Left lung (tissue), 10 donors: ENCODE results near the gene RGS7. TPM values are rescaled to one million over a fixed set of nuclear protein-coding genes. Genes with fewer than 3 reads are reported as not detected.
A peak's percentile ranks its signal among the peaks of the same experiment; 100 is the strongest.
"Not testable (repeated sequence)": the region's sequence is repeated elsewhere in the genome, so short reads cannot be mapped to it uniquely, and the experiment has no call there.

Experiments used
- ATAC-seq: fragments of 200-7000 bp; cut with Tn5 transposase; one replicate; pipeline ENCODE4 v1.9.1; 2020; ENCODE audit warnings: moderate library complexity
- DNase-seq, 4 donors: peaks; one replicate each; pipeline ENCODE4 v3.0.0-alpha.2; 2013 to 2020
- H3K27ac ChIP-seq, 2 donors: fragments of 200-600 bp; sonication (generic) in 1 of 2; one replicate each; pipeline versions ENCODE4 v1.5.0 to v1.8.0; 2020 to 2021
- H3K27me3 ChIP-seq, 2 donors: fragments of 200-600 bp; sonication (generic) in 1 of 2; one replicate each; pipeline versions ENCODE4 v1.5.0 to v1.8.0; 2020 to 2021
- H3K36me3 ChIP-seq, 2 donors: fragments of 200-600 bp; sonication (generic) in 1 of 2; one replicate each; pipeline versions ENCODE4 v1.5.0 to v1.8.0; 2020 to 2021
- H3K4me1 ChIP-seq, 2 donors: fragments of 200-600 bp; one replicate each; pipeline ENCODE4 v1.8.0; 2021
- H3K4me3 ChIP-seq, 2 donors: fragments of 200-600 bp; sonication (generic) in 1 of 2; one replicate each; pipeline versions ENCODE4 v1.5.0 to v1.8.0; 2020 to 2021; ENCODE audit warnings: mild to moderate bottlenecking in 1 of 2
- H3K9me3 ChIP-seq, 2 donors: fragments of 200-600 bp; sonication (generic) in 1 of 2; one replicate each; pipeline versions ENCODE4 v1.5.0 to v1.8.0; 2020 to 2021
- intact Hi-C, 2 donors: fragments of 100-400 bp; cut with DNase I; formaldehyde crosslinking; loops; one replicate each; pipeline versions ENCODE4 v1.11.2 to v1.14.2; 2022
- polyA plus RNA-seq, 6 donors: library from polyadenylated mRNA; unstranded; fragments of 120-200 nt; gene quantifications; one replicate each; pipeline ENCODE4 v1.2.1, GENCODE V29; 2013; ENCODE audit not compliant: insufficient read length in 6 of 6
- total RNA-seq, 2 donors: library from RNA; stranded (reverse); fragmentation: NEBNext Ultra II Directional; extraction: Animal tissue kit (Norgen Biotek cat#: 25700); gene quantifications; one replicate each; pipeline ENCODE4 v1.2.1, GENCODE V29; 2021
- TF ChIP-seq, protein P1 (sequence below), 2 donors: fragments of 200-600 bp; sonication (generic) in 1 of 2; IDR thresholded peaks; one replicate each; pipeline versions ENCODE4 v1.5.0 to v1.8.0; 2021; ENCODE audit warnings: antibody characterized with exemption in 2 of 2
- donor health status: DM: no; HTN: yes; CAD: no.
- donor health status: DM: no; HTN: no; CAD: no.

Gene RGS7
- total and polyA plus RNA-seq, 8 donors, result 0.11 to 0.43 (median 0.30) TPM; not detected in 2

DNA sequence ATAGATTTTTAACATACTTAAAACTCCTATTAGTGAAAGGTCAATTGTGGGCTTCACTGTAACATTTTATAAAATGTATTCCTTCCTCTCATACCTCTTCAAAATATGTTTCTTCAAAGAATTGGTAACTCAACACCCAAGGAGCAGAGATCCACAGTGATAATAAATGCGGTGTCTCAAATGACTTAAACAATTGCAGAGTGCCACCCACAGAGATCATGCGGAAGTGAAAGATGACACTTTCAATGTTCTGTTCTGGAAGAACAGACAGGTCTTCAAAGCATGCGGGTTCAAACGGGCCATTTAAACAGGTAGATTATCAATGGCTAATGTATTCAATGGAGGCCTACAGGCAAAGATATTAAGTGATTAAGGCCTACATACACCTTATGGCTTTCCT lies 588.0 kb downstream of the RGS7 start:
- Histone ChIP-seq H3K4me3 (no peak overlapping the region), H3K27me3 (peaks cover 3 to 38% of the 10 kb centered on the region in 2 donors), H3K9me3 (no peaks in the 10 kb centered on the region), H3K27ac (no peak overlapping the region), H3K4me1 (no peaks in the 10 kb centered on the region), H3K36me3 (no peaks in the 10 kb centered on the region)
- ATAC-seq, result no peak
- DNase-seq, result no peak
- TF ChIP-seq, protein P1, sequence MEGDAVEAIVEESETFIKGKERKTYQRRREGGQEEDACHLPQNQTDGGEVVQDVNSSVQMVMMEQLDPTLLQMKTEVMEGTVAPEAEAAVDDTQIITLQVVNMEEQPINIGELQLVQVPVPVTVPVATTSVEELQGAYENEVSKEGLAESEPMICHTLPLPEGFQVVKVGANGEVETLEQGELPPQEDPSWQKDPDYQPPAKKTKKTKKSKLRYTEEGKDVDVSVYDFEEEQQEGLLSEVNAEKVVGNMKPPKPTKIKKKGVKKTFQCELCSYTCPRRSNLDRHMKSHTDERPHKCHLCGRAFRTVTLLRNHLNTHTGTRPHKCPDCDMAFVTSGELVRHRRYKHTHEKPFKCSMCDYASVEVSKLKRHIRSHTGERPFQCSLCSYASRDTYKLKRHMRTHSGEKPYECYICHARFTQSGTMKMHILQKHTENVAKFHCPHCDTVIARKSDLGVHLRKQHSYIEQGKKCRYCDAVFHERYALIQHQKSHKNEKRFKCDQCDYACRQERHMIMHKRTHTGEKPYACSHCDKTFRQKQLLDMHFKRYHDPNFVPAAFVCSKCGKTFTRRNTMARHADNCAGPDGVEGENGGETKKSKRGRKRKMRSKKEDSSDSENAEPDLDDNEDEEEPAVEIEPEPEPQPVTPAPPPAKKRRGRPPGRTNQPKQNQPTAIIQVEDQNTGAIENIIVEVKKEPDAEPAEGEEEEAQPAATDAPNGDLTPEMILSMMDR (IDR thresholded peaks at IDR 0.05), result no peak
- intact Hi-C loops, result no loop called here

DNA sequence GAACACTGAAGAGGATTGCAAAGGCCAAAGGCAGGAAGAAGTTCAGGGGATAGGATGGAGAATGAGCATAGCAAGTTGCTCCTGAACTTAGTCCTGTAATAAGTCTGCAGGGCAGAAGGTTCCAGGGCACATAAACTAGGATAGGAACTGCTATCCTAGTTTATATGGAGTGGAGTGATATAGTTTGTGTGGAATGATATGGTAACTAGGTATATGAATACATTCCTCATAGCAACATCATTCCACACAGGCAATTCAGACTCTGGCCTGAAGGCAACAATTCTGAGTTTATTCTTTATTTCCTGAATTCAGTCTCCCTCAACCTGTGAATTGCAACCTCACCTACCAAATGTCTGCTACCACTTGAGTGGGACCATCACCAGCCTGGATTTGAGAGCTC lies 590.2 kb downstream of the RGS7 start:
- ATAC-seq (no peak), DNase-seq (no peak)
- intact Hi-C loops, result no loop called here
- H3K36me3 ChIP-seq, result no peaks in the 10 kb centered on the region
- no peaks in the 10 kb centered on the region for H3K4me1 ChIP-seq
- H3K27ac ChIP-seq, result no peak overlapping the region
- TF ChIP-seq, protein P1 (IDR thresholded peaks at IDR 0.05), result no peak
- no peak overlapping the region for H3K4me3 ChIP-seq
- H3K9me3 ChIP-seq, result no peaks in the 10 kb centered on the region
- peaks cover 0 to 19% of the 10 kb centered on the region in 2 donors for H3K27me3 ChIP-seq

DNA sequence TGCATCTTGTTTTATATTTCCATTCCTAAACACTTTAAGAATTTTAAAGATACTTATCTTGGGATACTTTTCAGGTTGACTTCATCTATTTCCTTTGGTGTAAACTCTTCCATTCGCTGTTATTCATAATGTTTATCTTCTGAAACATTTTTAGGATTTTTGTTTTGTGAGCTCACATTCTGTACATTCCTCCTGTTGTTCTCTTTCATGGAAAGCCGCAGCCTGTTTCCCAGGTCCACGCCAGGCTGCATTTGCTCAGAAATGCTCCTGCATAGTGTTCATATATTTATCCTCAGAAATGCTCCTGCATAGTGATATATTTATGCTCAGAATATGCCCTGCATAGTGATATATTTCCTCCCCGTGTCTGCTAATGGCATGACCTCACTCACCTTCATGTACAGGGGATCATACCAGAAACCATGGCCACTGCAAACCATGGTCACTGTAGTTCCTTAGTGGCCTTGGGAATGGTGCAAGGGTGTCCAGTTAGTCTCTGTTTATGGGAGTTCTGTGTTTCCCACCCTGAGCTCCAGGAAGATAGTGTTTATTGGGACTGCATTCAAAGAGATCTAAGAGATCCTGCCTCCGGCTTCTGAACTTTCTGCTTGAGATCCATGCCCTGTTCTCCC lies 591.2 kb downstream of the RGS7 start:
- no peak for DNase-seq
- TF ChIP-seq, protein P1 (IDR thresholded peaks at IDR 0.05), result no peak
- H3K27ac ChIP-seq, result no peak overlapping the region
- no peaks in the 10 kb centered on the region for H3K4me1 ChIP-seq
- intact Hi-C loops, result no loop called here
- no peaks in the 10 kb centered on the region for H3K36me3 ChIP-seq
- H3K9me3 ChIP-seq, result no peaks in the 10 kb centered on the region
- peaks cover 0 to 12% of the 10 kb centered on the region in 2 donors for H3K27me3 ChIP-seq
- ATAC-seq, result no peak
- no peak overlapping the region for H3K4me3 ChIP-seq

DNA sequence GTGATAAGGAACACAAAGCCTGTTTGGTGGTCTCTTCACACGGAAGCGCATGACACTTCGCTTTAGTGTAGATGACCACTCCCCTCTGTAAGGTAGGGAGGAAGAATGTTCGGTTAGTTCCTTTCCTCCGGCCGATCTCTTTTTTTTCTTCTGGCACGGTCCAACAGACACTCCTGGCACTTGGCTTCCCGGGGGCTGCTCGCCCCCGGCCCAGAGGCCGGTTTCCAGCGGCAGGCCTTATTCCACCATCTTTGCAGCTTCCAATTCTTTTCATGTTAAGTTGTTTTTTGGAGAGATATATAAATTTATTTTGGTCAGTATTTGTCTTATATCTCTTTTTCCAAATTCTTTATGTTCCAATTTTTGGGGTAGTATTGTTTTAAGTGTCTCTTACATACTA lies 593.2 kb downstream of the RGS7 start:
- H3K27me3 ChIP-seq, result peaks cover 0 to 1% of the 10 kb centered on the region in 2 donors
- H3K4me1 ChIP-seq, result no peaks in the 10 kb centered on the region
- TF ChIP-seq, protein P1 (IDR thresholded peaks at IDR 0.05), result no peak
- no peaks in the 10 kb centered on the region for H3K9me3 ChIP-seq
- no peak for DNase-seq
- H3K27ac ChIP-seq, result no peak overlapping the region
- intact Hi-C loops, result no loop called here
- no peak for ATAC-seq
- H3K4me3 ChIP-seq, result no peak overlapping the region
- no peaks in the 10 kb centered on the region for H3K36me3 ChIP-seq

DNA sequence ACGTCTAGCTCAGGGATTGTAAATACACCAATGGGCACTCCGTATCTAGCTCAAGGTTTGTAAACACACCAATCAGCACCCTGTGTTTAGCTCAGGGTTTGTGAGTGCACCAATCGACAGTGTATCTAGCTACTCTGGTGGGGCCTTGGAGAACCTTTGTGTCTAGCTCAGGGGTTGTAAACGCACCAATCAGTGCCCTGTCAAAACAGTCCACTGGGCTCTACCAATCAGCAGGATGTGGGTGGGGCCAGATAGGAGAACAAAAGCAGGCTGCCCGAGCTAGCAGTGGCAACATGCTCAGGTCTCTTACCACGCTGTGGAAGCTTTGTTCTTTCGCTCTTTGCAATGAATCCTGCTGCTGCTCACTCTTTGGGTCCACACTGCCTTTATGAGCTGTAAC lies 593.9 kb downstream of the RGS7 start:
- intact Hi-C loops, H3K9me3 ChIP-seq, H3K36me3 ChIP-seq, DNase-seq, ATAC-seq, H3K4me3 ChIP-seq, H3K27ac ChIP-seq, H3K4me1 ChIP-seq, H3K27me3 ChIP-seq: not testable (repeated sequence)

DNA sequence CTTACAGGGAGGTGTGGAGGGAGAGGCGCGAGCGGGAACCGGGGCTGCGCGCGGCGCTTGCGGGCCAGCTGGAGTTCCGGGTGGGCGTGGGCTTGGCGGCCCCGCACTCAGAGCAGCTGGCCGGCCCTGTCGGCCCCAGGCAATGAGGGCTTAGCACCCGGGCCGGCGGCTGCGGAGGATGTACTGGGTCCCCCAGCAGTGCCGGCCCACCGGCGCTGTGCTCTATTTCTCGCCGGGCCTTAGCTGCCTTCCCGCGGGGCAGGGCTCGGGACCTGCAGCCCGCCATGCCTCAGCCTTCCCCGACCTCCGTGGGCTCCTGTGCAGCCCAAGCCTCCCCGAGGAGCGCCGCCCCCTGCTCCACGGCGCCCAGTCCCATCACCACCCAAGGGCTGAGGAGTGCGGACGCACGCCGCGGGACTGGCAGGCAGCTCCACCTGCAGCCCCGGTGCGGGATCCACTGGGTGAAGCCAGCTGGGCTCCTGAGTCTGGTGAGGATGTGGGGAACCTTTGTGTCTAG lies 594.5 kb downstream of the RGS7 start:
- H3K27ac ChIP-seq, H3K4me1 ChIP-seq, intact Hi-C loops, ATAC-seq, H3K4me3 ChIP-seq, H3K36me3 ChIP-seq, H3K9me3 ChIP-seq, H3K27me3 ChIP-seq: not testable (repeated sequence)
- DNase-seq, result peak in 1 of 4 donors; percentile 76

DNA sequence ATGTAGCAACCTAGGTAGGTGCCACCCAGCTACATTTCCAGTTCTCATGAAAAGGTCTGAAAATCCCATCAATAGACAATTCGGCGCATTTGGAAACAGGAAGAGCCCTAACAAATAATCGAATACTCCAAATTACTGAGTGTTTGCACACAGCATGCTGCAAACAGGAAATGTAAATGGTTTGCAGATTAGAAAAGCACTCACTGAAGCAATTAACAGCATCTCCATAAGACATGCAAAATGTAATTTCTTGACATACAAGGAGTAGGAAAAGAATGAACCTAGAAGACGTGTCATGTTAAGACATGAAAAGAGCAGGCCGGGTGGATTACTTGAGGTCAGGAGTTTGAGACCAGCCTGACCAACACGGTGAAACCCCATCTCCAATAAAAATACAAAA lies 598.2 kb downstream of the RGS7 start:
- not testable (repeated sequence) for ATAC-seq, H3K4me1 ChIP-seq

More for the DNA sequence above, 598.2 kb downstream of the RGS7 start:
- intact Hi-C loops, H3K36me3 ChIP-seq, H3K27ac ChIP-seq, H3K4me3 ChIP-seq, H3K9me3 ChIP-seq, DNase-seq, H3K27me3 ChIP-seq: not testable (repeated sequence)
